ENCODE results near the gene KRTAP10-2. TPM values are rescaled to one million over a fixed set of nuclear protein-coding genes. Genes with fewer than 3 reads are reported as not detected.

Gene KRTAP10-2
- total and polyA plus RNA-seq, 2 donors (not counting 1 experiment from before 2014, with no cell fraction given) = not detected

DNA sequence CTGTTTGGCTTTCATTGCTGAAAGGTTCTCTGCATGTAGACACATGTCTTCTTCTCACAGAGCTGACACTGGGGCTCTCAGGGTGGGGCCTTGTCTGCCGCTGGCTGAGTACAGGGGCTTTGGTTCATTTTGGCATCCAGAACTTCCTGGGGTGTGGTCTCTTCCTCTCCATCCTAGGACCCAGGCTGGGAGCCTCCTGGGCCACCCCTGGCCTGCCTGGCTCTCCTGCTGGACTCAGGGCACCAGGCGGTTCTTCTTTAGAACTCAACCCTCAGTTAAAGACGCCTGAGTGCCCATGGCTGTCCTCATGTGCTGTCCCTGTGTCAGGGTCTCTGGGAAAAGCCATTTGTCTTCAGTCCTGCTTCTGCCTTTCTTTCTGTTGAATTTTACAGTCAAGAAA lies 34.6 kb upstream of the KRTAP10-2 start:
- H3K4me2 ChIP-seq (ENCODE audit: extremely low read depth, insufficient read depth, low read length) = no peak overlapping the region
- no peak overlapping the region for H3K4me3 ChIP-seq (replicated peaks in 1 of 4; ENCODE audit: control extremely low read depth in 1 of 4, insufficient read depth in 1 of 4, low read depth in 3 of 4, low read length in 4 of 4)
- no peak for DNase-seq (ENCODE audit: low read depth in 2 of 2)
- H3K9ac ChIP-seq (ENCODE audit: insufficient read depth, low read length) = no peak overlapping the region
- H3K4me1 ChIP-seq (ENCODE audit: control insufficient read depth, extremely low read depth, insufficient read depth, low read length) = no peaks in the 10 kb centered on the region
- no peaks in the 10 kb centered on the region for H3K36me3 ChIP-seq (ENCODE audit: control insufficient read depth, insufficient read depth, low read length)
- H3K9me3 ChIP-seq (ENCODE audit: control insufficient read depth, insufficient read depth, low read depth, low read length) = no peaks in the 10 kb centered on the region
- no peaks in the 10 kb centered on the region for H3K79me2 ChIP-seq (ENCODE audit: control insufficient read depth, insufficient read depth, low read length)
- H4K20me1 ChIP-seq (ENCODE audit: control insufficient read depth, extremely low read depth, insufficient read depth, low read length) = no peaks in the 10 kb centered on the region
- no peaks in the 10 kb centered on the region for H3K27me3 ChIP-seq (ENCODE audit: control insufficient read depth, insufficient read depth, low read length)
- no peak overlapping the region for H3K27ac ChIP-seq (ENCODE audit: insufficient read depth, low read length)
- no peak overlapping the region for H2AFZ ChIP-seq (ENCODE audit: low read length)
- TF ChIP-seq, protein P1, sequence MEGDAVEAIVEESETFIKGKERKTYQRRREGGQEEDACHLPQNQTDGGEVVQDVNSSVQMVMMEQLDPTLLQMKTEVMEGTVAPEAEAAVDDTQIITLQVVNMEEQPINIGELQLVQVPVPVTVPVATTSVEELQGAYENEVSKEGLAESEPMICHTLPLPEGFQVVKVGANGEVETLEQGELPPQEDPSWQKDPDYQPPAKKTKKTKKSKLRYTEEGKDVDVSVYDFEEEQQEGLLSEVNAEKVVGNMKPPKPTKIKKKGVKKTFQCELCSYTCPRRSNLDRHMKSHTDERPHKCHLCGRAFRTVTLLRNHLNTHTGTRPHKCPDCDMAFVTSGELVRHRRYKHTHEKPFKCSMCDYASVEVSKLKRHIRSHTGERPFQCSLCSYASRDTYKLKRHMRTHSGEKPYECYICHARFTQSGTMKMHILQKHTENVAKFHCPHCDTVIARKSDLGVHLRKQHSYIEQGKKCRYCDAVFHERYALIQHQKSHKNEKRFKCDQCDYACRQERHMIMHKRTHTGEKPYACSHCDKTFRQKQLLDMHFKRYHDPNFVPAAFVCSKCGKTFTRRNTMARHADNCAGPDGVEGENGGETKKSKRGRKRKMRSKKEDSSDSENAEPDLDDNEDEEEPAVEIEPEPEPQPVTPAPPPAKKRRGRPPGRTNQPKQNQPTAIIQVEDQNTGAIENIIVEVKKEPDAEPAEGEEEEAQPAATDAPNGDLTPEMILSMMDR (conservative IDR thresholded peaks at IDR 0.05 in 1 of 2, IDR thresholded peaks at IDR 0.05 in 1 of 2; ENCODE audit: low read depth in 1 of 2, low read length in 2 of 2) = no peak
- no peak for TF ChIP-seq EZH2 (IDR thresholded peaks at IDR 0.05; ENCODE audit: low read length, missing control alignments)

DNA sequence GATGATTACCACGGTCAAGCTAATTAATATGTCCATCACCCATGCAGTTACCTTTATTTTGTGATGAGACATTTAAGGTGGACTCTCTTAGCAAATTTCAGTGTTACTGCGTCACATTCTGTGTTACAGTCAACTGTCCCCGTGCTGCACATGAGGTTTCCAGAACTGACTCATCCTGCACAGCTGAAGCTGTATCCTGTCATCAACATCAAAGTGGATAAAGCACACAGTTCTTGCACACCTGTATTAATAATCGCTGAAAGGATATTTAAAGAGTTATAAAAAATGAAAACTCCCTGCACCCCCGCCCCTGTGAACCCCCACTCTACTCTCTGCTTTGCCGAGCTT lies 32.5 kb upstream of the KRTAP10-2 start:
- H3K79me2 ChIP-seq (ENCODE audit: control insufficient read depth, insufficient read depth, low read length) = no peaks in the 10 kb centered on the region
- H3K27me3 ChIP-seq (ENCODE audit: control insufficient read depth, insufficient read depth, low read length) = no peaks in the 10 kb centered on the region
- no peak overlapping the region for H3K4me2 ChIP-seq (ENCODE audit: extremely low read depth, insufficient read depth, low read length)
- DNase-seq (ENCODE audit: low read depth in 2 of 2) = no peak
- no peaks in the 10 kb centered on the region for H3K4me1 ChIP-seq (ENCODE audit: control insufficient read depth, extremely low read depth, insufficient read depth, low read length)
- no peak overlapping the region for H3K27ac ChIP-seq (ENCODE audit: insufficient read depth, low read length)
- no peak overlapping the region for H3K9ac ChIP-seq (ENCODE audit: insufficient read depth, low read length)
- TF ChIP-seq EZH2 (IDR thresholded peaks at IDR 0.05; ENCODE audit: low read length, missing control alignments) = no peak
- TF ChIP-seq, protein P1 (conservative IDR thresholded peaks at IDR 0.05 in 1 of 2, IDR thresholded peaks at IDR 0.05 in 1 of 2; ENCODE audit: low read depth in 1 of 2, low read length in 2 of 2) = no peak
- no peaks in the 10 kb centered on the region for H4K20me1 ChIP-seq (ENCODE audit: control insufficient read depth, extremely low read depth, insufficient read depth, low read length)
- H3K4me3 ChIP-seq (replicated peaks in 1 of 4; ENCODE audit: control extremely low read depth in 1 of 4, insufficient read depth in 1 of 4, low read depth in 3 of 4, low read length in 4 of 4) = no peak overlapping the region
- H3K36me3 ChIP-seq (ENCODE audit: control insufficient read depth, insufficient read depth, low read length) = no peaks in the 10 kb centered on the region
- H2AFZ ChIP-seq (ENCODE audit: low read length) = no peak overlapping the region
- H3K9me3 ChIP-seq (ENCODE audit: control insufficient read depth, insufficient read depth, low read depth, low read length) = no peaks in the 10 kb centered on the region

DNA sequence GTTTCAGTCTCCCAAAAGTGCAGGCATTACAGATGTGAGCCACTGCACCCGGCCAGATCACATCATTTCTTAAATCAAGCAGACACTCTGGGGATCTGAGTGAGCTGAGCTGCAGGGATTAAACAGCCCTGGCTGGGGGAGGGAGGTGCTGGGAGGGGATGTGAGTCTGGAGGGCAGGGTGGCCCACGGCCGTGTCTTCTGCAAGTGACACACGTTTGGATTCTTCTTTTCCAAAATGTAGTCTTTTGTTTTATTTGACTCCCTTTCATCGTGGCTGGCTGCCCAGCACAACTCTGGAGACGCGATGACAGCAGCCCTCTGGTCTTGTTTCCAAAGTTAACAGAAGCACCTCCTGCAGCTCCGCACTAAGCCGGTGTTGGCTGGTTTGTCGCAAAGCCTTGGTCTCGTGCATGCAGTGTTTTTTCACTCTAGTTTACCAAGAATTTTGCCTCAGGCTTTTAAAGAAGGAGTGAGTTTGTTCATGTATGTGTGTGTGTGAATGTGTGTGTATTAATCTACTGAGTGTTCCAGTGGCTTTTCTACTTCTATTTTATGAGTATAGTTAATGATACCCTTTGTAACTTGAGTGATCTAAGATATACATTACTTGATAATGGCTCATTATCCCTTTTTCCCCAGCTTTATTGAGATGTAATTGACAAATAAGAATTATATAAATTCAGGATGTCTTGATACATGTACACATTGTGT lies 31.9 kb upstream of the KRTAP10-2 start:
- no peaks in the 10 kb centered on the region for H3K27me3 ChIP-seq (ENCODE audit: control insufficient read depth, insufficient read depth, low read length)
- H3K9me3 ChIP-seq (ENCODE audit: control insufficient read depth, insufficient read depth, low read depth, low read length) = no peaks in the 10 kb centered on the region
- H3K36me3 ChIP-seq (ENCODE audit: control insufficient read depth, insufficient read depth, low read length) = no peaks in the 10 kb centered on the region
- H3K79me2 ChIP-seq (ENCODE audit: control insufficient read depth, insufficient read depth, low read length) = no peaks in the 10 kb centered on the region
- no peak overlapping the region for H3K9ac ChIP-seq (ENCODE audit: insufficient read depth, low read length)
- H4K20me1 ChIP-seq (ENCODE audit: control insufficient read depth, extremely low read depth, insufficient read depth, low read length) = no peaks in the 10 kb centered on the region
- no peak overlapping the region for H3K4me2 ChIP-seq (ENCODE audit: extremely low read depth, insufficient read depth, low read length)
- no peak for TF ChIP-seq EZH2 (IDR thresholded peaks at IDR 0.05; ENCODE audit: low read length, missing control alignments)
- TF ChIP-seq, protein P1 (conservative IDR thresholded peaks at IDR 0.05 in 1 of 2, IDR thresholded peaks at IDR 0.05 in 1 of 2; ENCODE audit: low read depth in 1 of 2, low read length in 2 of 2) = no peak
- no peak overlapping the region for H2AFZ ChIP-seq (ENCODE audit: low read length)
- H3K27ac ChIP-seq (ENCODE audit: insufficient read depth, low read length) = no peak overlapping the region
- H3K4me3 ChIP-seq (replicated peaks in 1 of 4; ENCODE audit: control extremely low read depth in 1 of 4, insufficient read depth in 1 of 4, low read depth in 3 of 4, low read length in 4 of 4) = no peak overlapping the region
- DNase-seq (ENCODE audit: low read depth in 2 of 2) = no peak
- no peaks in the 10 kb centered on the region for H3K4me1 ChIP-seq (ENCODE audit: control insufficient read depth, extremely low read depth, insufficient read depth, low read length)

All from fibroblast of lung (primary cell).